Uterus (tissue), 4 donors: Measurements from ENCODE around the gene SLC46A3. TPM values are rescaled to one million over a fixed set of nuclear protein-coding genes. Genes with fewer than 3 reads are reported as not detected.
A peak's percentile ranks its signal among the peaks of the same experiment; 100 is the strongest.

ENCODE experiments used
- DNase-seq, 2 donors: peaks; one replicate each; pipeline ENCODE4 v3.0.0-alpha.2; 2019 to 2020
- H3K27ac ChIP-seq, 2 donors: fragments of 200-600 bp; sonication (generic); 1 replicate in 1 of 2; 2 replicates in 1 of 2; pipeline ENCODE4 v1.5.1; 2016 to 2018
- H3K27me3 ChIP-seq, 2 donors: fragments of 200-600 bp; sonication (generic); one replicate each; pipeline ENCODE4 v1.5.1; 2018 to 2019; ENCODE audit warnings: control low read depth in 1 of 2
- H3K36me3 ChIP-seq, 2 donors: fragments of 200-600 bp; sonication (generic); one replicate each; pipeline ENCODE4 v1.5.1; 2019; ENCODE audit warnings: control low read depth in 1 of 2
- H3K4me1 ChIP-seq, 2 donors: fragments of 200-600 bp; sonication (generic); one replicate each; pipeline ENCODE4 v1.5.1; 2018 to 2019; ENCODE audit warnings: control low read depth in 1 of 2
- H3K4me3 ChIP-seq, 2 donors: fragments of 200-600 bp; sonication (generic); 1 replicate in 1 of 2; 2 replicates in 1 of 2; pipeline ENCODE4 v1.5.1; 2018 to 2019; ENCODE audit warnings: mild to moderate bottlenecking in 1 of 2
- H3K9me3 ChIP-seq, 2 donors: fragments of 200-600 bp; sonication (generic); one replicate each; pipeline ENCODE4 v1.5.1; 2019; ENCODE audit warnings: control low read depth in 1 of 2
- POLR2A ChIP-seq, 2 donors: fragments of 450-650 bp; IDR thresholded peaks; one replicate each; pipeline ENCODE4 v1.6.1; 2016; ENCODE audit warnings: antibody characterized with exemption in 2 of 2, mild to moderate bottlenecking in 1 of 2, moderate library complexity in 1 of 2
- intact Hi-C: fragments of 100-400 bp; cut with DNase I; formaldehyde crosslinking; loops from one replicate; pipeline ENCODE4 v1.15.1; 2023; ENCODE audit warnings: low total_unique reads
- total RNA-seq, 4 donors: library from RNA; depleted of rRNA in 3 of 4; stranded (reverse); fragments of >200 nt in 3 of 4; gene quantifications; one replicate each; pipeline versions ENCODE4 v1.1.0 to v1.2.4, GENCODE V29; 2014 to 2023
- TF ChIP-seq, protein P1 (sequence below), 4 experiments: fragments of 200-600 bp in 2 of 4; fragments of 450-650 bp in 2 of 4; sonication (generic) in 2 of 4; IDR thresholded peaks; one replicate each; pipeline ENCODE4 v1.5.1; 2016 to 2019; ENCODE audit warnings: antibody characterized with exemption in 4 of 4, mild to moderate bottlenecking in 2 of 4, moderate library complexity in 1 of 4
- donor health status: DM: yes; HTN: yes; CAD: no.

Gene SLC46A3
- total RNA-seq, 4 donors from 2014 or later, result 2.3 to 12.1 (median 5.9) TPM

DNA sequence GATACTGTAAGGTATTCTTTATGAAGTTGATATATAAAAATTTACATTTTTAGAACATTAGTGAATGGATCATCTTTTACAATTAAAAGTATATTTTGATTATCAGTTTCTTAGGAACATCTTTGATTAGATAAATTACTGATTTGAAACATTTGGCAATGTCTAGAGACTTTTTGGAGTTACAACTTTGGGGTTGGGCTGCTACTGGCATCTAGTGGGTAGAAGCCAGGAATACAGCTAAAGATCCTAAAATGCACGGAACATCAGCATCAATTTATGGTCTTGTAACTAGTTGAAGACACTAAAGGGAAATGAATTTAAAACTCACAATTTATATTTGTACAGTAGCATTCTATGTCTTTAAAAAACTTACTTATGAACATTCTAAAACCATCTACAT lies 40.0 kb downstream of the SLC46A3 start:
- intact Hi-C loops, result no loop called here
- H3K27me3 ChIP-seq, result no peaks in the 10 kb centered on the region
- no peaks in the 10 kb centered on the region for H3K4me1 ChIP-seq
- H3K27ac ChIP-seq, result no peak overlapping the region
- H3K36me3 ChIP-seq, result no peaks in the 10 kb centered on the region
- no peak for DNase-seq
- TF ChIP-seq, protein P1, sequence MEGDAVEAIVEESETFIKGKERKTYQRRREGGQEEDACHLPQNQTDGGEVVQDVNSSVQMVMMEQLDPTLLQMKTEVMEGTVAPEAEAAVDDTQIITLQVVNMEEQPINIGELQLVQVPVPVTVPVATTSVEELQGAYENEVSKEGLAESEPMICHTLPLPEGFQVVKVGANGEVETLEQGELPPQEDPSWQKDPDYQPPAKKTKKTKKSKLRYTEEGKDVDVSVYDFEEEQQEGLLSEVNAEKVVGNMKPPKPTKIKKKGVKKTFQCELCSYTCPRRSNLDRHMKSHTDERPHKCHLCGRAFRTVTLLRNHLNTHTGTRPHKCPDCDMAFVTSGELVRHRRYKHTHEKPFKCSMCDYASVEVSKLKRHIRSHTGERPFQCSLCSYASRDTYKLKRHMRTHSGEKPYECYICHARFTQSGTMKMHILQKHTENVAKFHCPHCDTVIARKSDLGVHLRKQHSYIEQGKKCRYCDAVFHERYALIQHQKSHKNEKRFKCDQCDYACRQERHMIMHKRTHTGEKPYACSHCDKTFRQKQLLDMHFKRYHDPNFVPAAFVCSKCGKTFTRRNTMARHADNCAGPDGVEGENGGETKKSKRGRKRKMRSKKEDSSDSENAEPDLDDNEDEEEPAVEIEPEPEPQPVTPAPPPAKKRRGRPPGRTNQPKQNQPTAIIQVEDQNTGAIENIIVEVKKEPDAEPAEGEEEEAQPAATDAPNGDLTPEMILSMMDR (IDR thresholded peaks at IDR 0.05), result peak in 1 of 4 experiments; percentile 4
- no peak for TF ChIP-seq POLR2A (IDR thresholded peaks at IDR 0.05)
- H3K9me3 ChIP-seq, result no peaks in the 10 kb centered on the region
- H3K4me3 ChIP-seq, result no peak overlapping the region

DNA sequence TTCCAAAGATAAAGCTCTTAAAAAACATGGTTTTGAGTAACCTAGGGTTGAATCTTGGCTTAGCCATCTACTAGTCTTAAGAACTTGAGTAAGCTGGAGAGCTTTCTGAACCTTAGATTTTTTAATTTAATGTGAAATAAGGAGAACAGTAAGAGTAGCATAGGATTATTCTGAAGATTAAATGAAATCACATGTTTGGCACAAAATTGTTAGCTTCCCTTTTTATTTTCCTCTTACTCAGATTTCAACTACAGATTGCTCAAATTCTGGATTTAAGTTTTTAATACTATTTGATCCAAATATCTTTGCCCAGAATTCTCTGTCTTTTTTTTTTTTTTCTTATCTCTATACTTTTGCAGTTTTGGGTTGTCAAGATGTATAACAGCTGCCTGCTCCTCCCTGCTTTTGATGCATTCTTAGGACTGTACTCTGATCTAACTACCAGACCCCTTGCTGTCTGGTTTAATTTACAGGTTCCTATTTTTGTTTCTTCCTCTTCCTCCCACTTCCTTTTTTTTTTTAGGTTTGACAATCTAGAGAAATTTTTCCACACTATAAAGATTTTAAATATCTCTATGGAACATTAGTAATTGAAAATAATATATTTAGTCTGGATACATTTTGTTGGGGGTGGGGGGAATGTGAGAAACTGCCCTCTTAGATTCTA lies 47.5 kb downstream of the SLC46A3 start:
- TF ChIP-seq, protein P1 (IDR thresholded peaks at IDR 0.05), result no peak
- TF ChIP-seq POLR2A (IDR thresholded peaks at IDR 0.05), result no peak
- Histone ChIP-seq H3K4me3 (no peak overlapping the region), H3K27ac (no peak overlapping the region), H3K4me1 (no peaks in the 10 kb centered on the region), H3K9me3 (no peaks in the 10 kb centered on the region), H3K36me3 (no peaks in the 10 kb centered on the region), H3K27me3 (no peaks in the 10 kb centered on the region)
- no peak for DNase-seq
- intact Hi-C loops, result no loop called here

DNA sequence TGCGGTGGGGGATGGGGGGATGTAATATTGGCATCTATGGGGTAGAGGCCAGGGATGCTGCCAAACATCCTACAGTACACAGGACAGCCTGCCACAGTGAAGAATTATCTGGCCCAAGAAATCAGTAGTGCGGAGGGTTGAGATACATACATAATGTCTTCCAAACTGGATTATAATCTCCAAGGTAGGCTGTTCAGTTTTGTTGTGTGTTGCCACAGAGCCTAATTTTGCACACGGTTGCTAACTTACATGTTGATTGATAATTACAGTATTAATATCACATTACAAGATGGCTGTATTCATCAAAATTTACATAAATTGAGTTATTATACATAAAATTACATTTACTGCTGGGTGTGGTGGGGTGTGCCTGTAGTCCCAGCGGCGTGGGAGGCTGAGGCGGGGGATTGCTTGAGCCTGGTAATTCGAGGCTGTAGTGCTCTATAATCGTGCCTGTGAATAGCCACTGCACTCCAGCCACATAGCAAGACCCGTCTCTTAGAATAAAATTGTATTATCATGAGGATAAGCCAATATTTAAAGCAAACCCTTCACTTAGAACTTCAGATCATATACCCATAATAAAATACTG lies 51.8 kb downstream of the SLC46A3 start:
- DNase-seq, result no peak
- no peak overlapping the region for H3K27ac ChIP-seq
- no peak overlapping the region for H3K4me3 ChIP-seq
- H3K36me3 ChIP-seq, result no peaks in the 10 kb centered on the region
- no peaks in the 10 kb centered on the region for H3K9me3 ChIP-seq
- intact Hi-C loops, result no loop called here
- no peaks in the 10 kb centered on the region for H3K4me1 ChIP-seq
- TF ChIP-seq POLR2A (IDR thresholded peaks at IDR 0.05), result no peak
- TF ChIP-seq, protein P1 (IDR thresholded peaks at IDR 0.05), result no peak
- H3K27me3 ChIP-seq, result no peaks in the 10 kb centered on the region

DNA sequence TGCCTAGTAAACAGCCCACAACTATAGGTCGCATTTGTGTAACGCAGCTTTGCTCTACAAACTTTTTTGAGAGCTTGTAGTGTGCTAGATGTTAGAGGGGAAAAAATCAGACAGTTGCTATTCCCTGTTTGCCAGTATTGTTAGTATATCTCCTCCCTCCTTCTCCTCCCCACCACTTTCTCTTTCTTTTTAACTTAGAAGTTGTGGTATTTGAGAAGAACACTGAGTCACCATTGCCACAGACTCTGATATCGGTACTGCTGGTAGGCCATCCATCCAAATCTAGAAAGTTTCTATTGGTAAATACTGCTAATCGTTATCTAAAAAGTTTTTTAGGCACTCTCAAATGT lies 59.2 kb downstream of the SLC46A3 start:
- TF ChIP-seq POLR2A (IDR thresholded peaks at IDR 0.05), result no peak
- TF ChIP-seq, protein P1 (IDR thresholded peaks at IDR 0.05), result no peak
- Histone ChIP-seq H3K4me3 (peak overlapping the region; percentile 92 to 96), H3K9me3 (no peaks in the 10 kb centered on the region), H3K27ac (peak overlapping the region; percentile 90 to 93), H3K27me3 (no peaks in the 10 kb centered on the region), H3K36me3 (no peaks in the 10 kb centered on the region), H3K4me1 (peaks cover 0 to 4% of the 10 kb centered on the region in 2 donors)
- intact Hi-C loops, result no loop called here
- no peak for DNase-seq

DNA sequence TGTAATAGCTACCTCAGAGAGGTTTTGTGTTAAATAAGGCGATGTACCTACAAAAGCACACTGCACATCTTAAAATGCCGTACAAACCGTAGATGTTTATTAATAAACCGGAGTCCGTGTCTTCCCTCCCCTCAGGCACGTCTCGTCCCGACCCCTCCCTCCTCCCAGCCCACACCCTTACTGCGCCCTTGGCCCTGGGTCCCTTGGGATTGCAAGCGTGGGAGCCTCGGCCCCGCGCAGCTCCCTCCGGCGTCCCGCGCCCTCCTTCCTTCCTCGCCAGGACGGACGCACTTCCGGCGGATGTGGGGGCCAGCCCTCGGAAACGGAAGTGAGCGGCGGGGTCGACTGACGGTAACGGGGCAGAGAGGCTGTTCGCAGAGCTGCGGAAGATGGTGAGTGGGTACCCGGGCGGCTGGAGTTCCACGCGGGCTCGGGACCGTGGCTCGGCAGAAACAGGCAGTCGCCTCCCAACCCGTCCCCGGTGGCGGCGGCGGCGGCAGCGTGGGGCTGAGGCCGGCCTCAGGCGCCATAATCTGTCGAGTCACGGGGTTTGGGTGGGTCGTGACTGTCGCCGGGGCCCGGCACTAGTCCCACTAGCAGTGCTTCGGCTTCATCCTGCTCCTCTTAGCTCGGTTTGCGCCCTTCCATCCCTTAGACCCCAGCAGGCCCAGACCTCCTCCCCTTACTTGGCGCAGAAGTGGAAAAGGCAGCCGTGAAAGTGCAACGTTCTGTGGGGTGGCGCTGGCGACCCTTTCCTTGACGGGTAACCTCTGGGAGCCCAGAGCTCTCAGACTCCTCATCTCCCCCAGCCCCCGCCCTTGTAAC lies 59.8 kb downstream of the SLC46A3 start, which contains the start of gene POMP:
Gene POMP, plus strand, starts transcription at position 335 of the 825 bp plus-strand sequence. Its CDS starts 55 bp downstream, at position 390.
- Histone ChIP-seq H3K9me3 (no peaks in the 10 kb centered on the region), H3K4me1 (peaks cover 0 to 4% of the 10 kb centered on the region in 2 donors), H3K27me3 (no peaks in the 10 kb centered on the region), H3K4me3 (peak within 1 kb of the TSS; percentile 92 to 96), H3K27ac (peak within 1 kb of the TSS; percentile 90 to 93), H3K36me3 (no peaks in the 10 kb centered on the region)
- intact Hi-C loops, result no loop called here
- DNase-seq, result peak; percentile 88 to 91
- peak; percentile 93 to 94 for TF ChIP-seq POLR2A (IDR thresholded peaks at IDR 0.05)
- TF ChIP-seq, protein P1 (IDR thresholded peaks at IDR 0.05), result peak in 1 of 4 experiments; percentile 2
